ENCODE results near the gene RNF146.

The RNF146 gene

GRCh38 chr6:127247114-127248096 lies 19.3 kb upstream of the RNF146 start:
- ChIA-PET POLR2A (no interaction called here), CTCF (interaction anchor here (1.3 to 1.7 kb wide), 2 partner anchors 19 kb away, joined by 4 to 8 read pairs; partner anchors contain the start of gene RNF146)
- DNase-seq (ENCODE audit: extremely low spot score), result no peak
- no peak for TF ChIP-seq CTCF (IDR thresholded peaks at IDR 0.05; ENCODE audit: control extremely low read depth, extremely low read depth, low read depth, missing control alignments)

GRCh38 chr6:127249621-127250020 lies 17.0 kb upstream of the RNF146 start:
- ChIA-PET POLR2A (no interaction called here), CTCF (interaction anchor here (1.5 kb wide), 1 partner anchor 10 kb away, joined by 3 read pairs; no protein-coding TSS in a partner anchor)
- DNase-seq (ENCODE audit: extremely low spot score), result no peak
- no peak for TF ChIP-seq CTCF (IDR thresholded peaks at IDR 0.05; ENCODE audit: control extremely low read depth, extremely low read depth, low read depth, missing control alignments)

GRCh38 chr6:127255286-127255685 lies 11.4 kb upstream of the RNF146 start:
- ChIA-PET POLR2A (no interaction called here), CTCF (interaction anchor here (3.3 kb wide), 1 partner anchor 11 kb away, joined by 23 read pairs; the partner anchor contains the start of gene RNF146)
- DNase-seq (ENCODE audit: extremely low spot score), result no peak
- no peak for TF ChIP-seq CTCF (IDR thresholded peaks at IDR 0.05; ENCODE audit: control extremely low read depth, extremely low read depth, low read depth, missing control alignments)

GRCh38 chr6:127262896-127263295 lies 3.8 kb upstream of the RNF146 start:
- ChIA-PET POLR2A (no interaction called here), CTCF (interaction anchor here (0.7 to 2.3 kb wide), 4 partner anchors 9 to 158 kb away, joined by 3 to 12 read pairs (median 4); no protein-coding TSS in a partner anchor)
- TF ChIP-seq CTCF (IDR thresholded peaks at IDR 0.05; ENCODE audit: control extremely low read depth, extremely low read depth, low read depth, missing control alignments), result no peak
- DNase-seq (ENCODE audit: extremely low spot score), result no peak

- no peak for TF ChIP-seq CTCF (IDR thresholded peaks at IDR 0.05; ENCODE audit: control extremely low read depth, extremely low read depth, low read depth, missing control alignments)
- DNase-seq (ENCODE audit: extremely low spot score), result no peak
- POLR2A ChIA-PET, result no interaction called here
- CTCF ChIA-PET, result interaction anchor here (0.7 to 2.3 kb wide), 4 partner anchors 10 to 158 kb away, joined by 3 to 12 read pairs (median 4); no protein-coding TSS in a partner anchor
Measured at GRCh38 chr6:127263481-127263880, 3.2 kb upstream of the RNF146 start.

- POLR2A ChIA-PET, result interaction anchor here (0.6 to 1.0 kb wide), 4 partner anchors 8 to 1454 kb away, joined by 3 to 5 read pairs (median 3); partner anchors contain the start of gene TRMT11
Measured at GRCh38 chr6:127266892-127267645, 405 bp downstream of the RNF146 start.

More at GRCh38 chr6:127266892-127267645, 405 bp downstream of the RNF146 start:
- DNase-seq (ENCODE audit: extremely low spot score), result peak; percentile 78
- no peak for TF ChIP-seq CTCF (IDR thresholded peaks at IDR 0.05; ENCODE audit: control extremely low read depth, extremely low read depth, low read depth, missing control alignments)
- CTCF ChIA-PET, result interaction anchor here (0.7 to 3.5 kb wide), 29 partner anchors 9 to 1272 kb away, joined by 3 to 23 read pairs (median 5); partner anchors contain the start of gene ECHDC1

Measured in GM10248 (cell line).